ENCODE data around the gene POLR2L.
A peak's percentile ranks its signal among the peaks of the same experiment; 100 is the strongest.

POLR2L gene

GRCh38 chr11:842370-843002 is at the start of gene POLR2L, which contains the start of gene TSPAN4:
TSS of gene POLR2L (minus strand) at chr11:842529. CDS start at chr11:842508, 21 bp downstream.
TSS of gene TSPAN4 (plus strand) at chr11:842852. CDS start at chr11:850305, 7,453 bp downstream.
- no peak for DNase-seq

GRCh38 chr11:890794-891540 is 48.6 kb upstream of the POLR2L start:
- DNase-seq = peak; percentile 8

- no peak for DNase-seq
These were observed 47.6 kb upstream of the POLR2L start for GRCh38 chr11:889687-890475.

DNA sequence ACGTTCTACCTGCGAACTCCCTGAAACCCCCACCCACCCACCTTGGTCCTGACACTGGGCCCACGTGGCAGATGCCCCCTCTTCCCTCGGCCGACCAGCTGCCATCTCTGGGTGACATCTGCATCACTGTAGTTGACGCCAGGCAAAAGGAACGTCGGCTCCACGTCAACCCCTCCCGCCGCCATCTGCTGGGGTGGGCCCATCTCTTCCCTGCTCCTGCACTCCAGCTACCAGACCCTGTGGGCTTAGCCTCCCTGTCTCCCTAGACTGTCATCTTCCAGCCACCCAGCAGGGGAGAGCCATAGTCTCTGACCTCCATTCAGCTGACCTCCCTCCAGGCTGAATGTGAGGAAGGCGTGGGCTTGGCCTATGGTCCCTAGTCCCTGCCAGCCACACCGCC is 46.9 kb upstream of the POLR2L start:
- DNase-seq = no peak

GRCh38 chr11:888310-889212 is 46.2 kb upstream of the POLR2L start:
- no peak for DNase-seq

DNA sequence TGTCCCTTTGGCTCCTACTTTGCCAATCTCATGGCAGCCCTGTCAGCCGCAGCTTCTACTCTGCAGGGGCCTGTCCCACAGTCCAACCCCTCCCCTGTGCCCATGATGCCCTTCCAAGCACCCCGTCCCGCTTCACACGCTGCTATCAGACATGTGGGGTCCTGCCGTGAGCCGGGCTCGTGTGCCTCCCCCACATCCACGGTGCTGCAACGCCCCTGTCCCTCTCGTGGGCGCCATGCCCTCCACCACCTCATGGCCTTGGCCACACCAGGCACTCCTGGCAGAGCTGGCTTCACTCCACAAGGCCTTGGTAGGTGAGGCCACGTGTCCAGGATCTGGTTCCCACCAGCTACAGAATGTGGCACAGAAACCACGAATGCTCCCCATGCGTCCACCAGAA is 45.3 kb upstream of the POLR2L start:
- no peak for DNase-seq

DNA sequence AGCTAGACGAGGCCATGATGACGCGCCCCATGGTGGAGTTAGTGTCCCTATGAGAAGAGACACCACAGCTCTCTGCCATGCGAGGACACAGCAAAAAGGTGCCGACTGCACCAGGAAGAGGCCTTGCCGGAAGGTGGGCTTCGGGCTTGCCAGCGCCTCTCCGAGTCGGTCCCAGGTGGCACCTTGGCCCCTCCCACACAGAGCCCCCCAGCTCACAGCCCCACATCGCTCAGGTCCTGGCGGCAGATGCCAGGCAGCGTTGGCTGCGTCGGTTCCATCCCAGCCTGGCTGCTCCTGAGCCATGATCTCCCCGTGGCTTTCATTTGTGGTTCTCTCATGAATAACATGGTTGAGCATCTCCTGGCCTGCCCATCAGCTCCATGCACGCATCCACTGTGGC is 44.2 kb upstream of the POLR2L start:
- DNase-seq = no peak

DNA sequence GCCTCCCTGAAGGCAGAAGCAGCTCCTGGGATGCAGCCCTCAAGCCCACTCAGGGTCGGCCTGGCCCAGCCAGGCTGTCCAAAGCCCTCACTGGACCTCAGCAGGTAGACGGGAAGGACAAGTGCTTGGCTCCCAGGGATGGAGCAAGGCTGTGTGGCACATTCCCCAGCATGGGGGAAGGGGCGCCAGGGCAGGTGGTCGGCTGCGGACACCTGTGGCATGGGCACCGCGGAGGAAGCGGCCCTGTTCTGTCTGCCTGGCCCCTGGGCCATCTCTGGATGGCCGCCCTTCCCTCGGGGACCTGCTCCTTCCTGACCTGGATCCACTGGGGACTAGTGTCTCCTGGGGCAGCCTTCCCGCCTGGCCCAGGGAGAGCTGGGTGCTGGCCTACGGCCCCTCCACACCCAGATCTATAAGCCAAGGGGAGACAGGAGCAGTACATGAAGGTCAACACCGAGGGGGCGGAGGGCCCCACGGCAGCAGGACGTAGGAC is 42.3 kb upstream of the POLR2L start:
- no peak for DNase-seq

- no peak for DNase-seq
These were observed 41.2 kb upstream of the POLR2L start for GRCh38 chr11:883527-883926.

DNA sequence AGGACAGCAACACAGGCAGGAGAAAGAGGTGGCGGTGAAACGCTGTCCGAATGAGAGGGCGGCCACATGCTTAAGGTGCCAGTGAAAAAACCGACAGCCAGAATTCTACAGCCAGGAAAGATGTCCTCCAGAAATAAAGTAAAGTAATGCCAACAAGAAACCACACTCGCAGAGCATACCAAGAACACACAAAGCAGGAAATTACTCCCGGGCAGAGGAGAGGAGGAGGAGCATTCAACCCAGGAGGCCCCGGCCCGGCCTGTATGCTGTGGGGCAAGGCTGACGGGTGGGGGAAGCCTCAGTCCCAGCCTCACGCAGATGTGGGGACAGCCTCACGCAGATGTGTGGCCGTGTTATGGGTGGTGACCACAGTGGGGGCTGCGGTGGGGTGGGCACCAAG is 40.3 kb upstream of the POLR2L start:
- DNase-seq = no peak

GRCh38 chr11:880447-880846 is 38.1 kb upstream of the POLR2L start:
- DNase-seq = no peak

DNA sequence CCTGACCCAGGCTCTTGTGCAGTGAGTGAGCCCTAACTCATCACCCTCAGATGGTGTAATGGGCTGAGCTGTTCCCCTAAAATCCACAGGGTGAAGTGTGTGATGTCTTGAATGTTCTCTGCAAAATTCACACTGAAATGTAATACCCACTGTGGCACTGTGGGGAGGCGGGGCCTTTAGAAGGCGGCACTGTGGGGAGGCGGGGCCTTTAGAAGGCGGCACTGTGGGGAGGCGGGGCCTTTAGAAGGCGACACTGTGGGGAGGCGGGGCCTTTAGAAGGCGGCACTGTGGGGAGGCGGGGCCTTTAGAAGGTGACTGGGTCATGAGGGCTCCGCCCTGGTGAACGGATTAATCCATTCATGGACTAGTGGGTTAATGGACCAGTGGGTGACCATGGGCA is 35.2 kb upstream of the POLR2L start:
- no peak for DNase-seq

- DNase-seq = peak; percentile 17
These were observed 34.2 kb upstream of the POLR2L start for GRCh38 chr11:876545-876944.

GRCh38 chr11:875769-876301 is 33.5 kb upstream of the POLR2L start:
- no peak for DNase-seq

DNA sequence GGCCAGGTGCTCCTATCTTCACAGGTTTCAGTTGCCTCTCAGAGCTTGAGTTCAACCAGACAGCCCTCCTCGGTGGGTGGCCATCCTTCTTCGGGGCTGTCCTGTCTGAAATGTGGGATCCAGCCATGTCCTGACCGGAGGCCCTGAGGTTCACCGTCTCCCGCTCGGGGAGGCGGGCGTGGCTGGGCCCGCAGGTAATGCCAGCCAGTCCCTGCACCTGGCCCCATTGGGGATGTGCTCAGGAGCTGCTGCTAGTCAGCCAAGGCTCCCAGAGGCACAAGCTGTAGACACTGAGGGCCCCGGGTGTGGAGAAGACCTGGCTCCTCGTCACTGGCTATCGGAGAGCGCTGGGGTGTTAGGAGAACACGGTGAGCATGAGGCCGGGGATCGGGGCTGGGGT is 32.9 kb upstream of the POLR2L start:
- no peak for DNase-seq

DNA sequence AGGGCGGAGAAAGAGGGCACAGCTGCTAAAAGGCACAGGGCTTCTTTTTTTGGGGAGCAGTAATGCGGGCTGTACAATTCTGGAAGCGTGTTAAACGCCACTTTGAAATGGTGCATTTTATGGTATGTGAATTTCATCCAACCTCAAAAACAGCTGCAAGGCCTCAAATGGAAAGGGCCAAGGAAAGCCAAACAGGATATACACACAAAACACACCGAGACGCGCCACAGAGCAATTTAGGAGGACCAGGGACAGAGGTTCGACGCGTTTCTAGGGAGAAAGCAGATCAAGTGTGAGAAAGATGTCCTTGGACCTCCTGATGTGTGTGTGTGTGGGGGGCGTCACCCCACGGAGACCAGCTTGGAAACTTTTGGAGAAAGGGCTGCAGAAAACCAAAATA is 31.4 kb upstream of the POLR2L start:
- DNase-seq = no peak

DNA sequence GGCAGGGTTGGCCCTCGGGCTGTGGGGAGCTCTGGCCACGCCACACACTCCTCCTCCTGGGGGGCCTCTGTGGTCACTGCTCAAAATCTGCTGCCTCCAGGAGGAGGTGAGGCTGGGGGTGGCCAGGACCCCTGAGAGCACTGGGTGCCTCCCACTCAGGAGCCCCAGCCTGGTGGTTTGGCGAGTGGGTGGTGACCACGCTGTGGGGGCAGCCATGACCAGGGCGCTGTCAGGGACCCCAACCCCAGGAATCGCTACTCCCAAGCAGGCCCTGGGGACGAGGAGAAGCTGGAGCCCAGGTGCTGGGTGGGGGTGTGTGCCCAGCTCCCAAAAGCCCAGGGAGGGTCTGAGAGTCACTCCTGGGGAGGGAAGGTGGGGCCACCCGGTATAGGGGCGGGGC is 30.5 kb upstream of the POLR2L start:
- DNase-seq = no peak

DNA sequence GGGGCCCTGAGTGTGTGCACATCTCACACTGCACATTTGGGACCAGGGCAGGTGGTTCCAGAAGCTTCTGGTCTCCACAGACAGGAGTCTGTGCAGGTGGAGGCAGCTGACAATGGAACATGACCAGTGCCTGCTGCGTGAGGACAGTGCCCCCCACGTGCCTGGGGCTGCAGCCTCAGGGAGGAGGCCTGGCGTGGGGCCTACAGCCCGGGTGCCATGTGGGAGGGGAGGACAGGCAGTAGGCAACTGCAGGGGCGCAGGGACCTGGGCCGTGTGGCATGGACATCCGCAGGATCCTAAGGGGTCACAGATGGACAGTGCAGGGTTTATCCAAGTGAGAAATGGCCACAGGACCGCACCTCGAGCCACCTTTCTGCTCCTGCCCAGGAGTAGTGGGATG is 29.1 kb upstream of the POLR2L start:
- no peak for DNase-seq

GRCh38 chr11:870418-870817 is 28.1 kb upstream of the POLR2L start:
- DNase-seq = no peak

DNA sequence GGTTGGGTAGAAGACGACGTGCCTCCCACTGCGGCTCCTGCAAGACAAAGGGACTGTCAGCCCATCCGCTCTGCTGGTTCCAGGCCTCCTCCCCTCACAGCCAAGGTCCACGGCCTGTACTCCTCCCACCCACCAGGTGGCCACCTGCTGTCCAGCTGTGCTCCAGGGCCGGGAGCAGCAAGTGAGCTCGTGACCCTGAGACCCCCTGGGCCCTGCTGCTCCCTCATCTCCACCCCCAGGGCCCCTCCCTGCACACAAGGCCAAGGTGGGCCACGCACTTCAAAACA is 27.7 kb upstream of the POLR2L start:
- no peak for DNase-seq

- DNase-seq = no peak
These were observed 27.2 kb upstream of the POLR2L start for GRCh38 chr11:869399-870126.

DNA sequence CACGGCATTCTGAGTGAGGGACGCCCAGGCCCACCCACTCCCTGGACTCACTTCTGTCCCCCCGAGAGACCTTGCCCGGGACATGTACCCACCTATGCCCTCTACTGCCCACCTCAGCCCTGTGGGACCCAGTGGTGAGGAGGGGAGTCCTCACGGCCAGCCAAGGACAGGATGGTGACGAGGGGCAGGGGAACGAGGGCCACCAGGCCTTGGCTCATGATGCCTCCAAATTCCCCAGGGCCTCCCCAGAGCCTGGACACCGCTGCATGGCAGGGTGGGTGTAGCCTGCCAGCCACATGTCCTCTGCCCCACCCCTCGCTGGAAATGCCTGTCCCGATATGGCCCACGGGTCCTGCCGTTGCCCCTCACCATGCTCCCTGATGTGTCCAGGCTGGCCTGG is 26.5 kb upstream of the POLR2L start:
- DNase-seq = no peak

All from NCI-H1417 treated with DMSO at 0.1 percent for 48 hours (cell line).